ENCODE measurements around the gene KIF5A.
"Not testable (repeated sequence)": the region's sequence is repeated elsewhere in the genome, so short reads cannot be mapped to it uniquely, and the experiment has no call there.

KIF5A gene

DNA sequence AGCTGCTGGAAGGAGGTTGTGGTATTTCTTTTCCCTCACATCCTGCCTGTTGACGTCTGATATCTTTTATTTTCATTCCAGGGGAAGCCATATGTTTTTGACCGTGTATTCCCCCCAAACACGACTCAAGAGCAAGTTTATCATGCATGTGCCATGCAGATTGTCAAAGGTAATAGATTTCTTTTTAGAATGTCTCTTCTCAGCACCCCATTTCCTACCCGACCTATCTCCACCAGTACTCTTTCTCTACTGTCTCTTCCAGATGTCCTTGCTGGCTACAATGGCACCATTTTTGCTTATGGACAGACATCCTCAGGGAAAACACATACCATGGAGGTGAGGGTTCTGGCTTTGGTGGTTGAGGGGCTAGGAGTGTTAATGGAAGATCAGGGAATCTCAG is 13.5 kb downstream of the KIF5A start:
- DNase-seq (ENCODE audit: low read depth), result no peak
- no peak for TF ChIP-seq CTCF (IDR thresholded peaks at IDR 0.05; ENCODE audit: low read length, missing control alignments)
- no peak overlapping the region for H3K4me3 ChIP-seq (replicated peaks; ENCODE audit: low read depth, low read length)

DNA sequence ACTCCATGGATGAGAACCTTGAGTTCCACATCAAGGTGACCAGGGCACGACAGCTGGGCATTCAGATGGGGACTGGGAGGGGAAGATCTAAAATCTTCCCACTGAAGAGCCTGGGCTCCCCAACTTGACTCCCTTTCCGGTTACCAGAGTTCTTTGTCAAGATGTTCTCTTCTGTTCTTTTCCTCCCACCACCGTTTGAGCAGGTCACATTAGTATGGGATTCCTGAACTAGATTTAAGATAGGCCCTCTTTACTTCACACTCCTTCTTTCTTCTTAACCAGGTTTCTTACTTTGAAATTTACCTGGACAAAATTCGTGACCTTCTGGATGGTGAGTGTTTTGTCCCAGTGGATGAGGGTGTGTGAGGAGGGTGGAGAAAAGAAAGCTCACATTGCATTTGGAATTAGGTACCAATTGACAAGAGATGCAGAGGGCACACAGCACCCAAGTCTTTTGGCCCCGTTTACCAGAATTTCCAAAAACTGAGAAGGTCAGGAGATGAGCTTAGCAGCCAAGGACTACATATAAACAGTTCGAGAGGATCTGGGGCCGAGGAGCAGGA is 14.4 kb downstream of the KIF5A start:
- no peak for TF ChIP-seq CTCF (IDR thresholded peaks at IDR 0.05; ENCODE audit: low read length, missing control alignments)
- no peak for DNase-seq (ENCODE audit: low read depth)
- H3K4me3 ChIP-seq (replicated peaks; ENCODE audit: low read depth, low read length), result no peak overlapping the region

- no peak for TF ChIP-seq CTCF (IDR thresholded peaks at IDR 0.05; ENCODE audit: low read length, missing control alignments)
- no peak for DNase-seq (ENCODE audit: low read depth)
- H3K4me3 ChIP-seq (replicated peaks; ENCODE audit: low read depth, low read length), result no peak overlapping the region
These were observed 19.0 kb downstream of the KIF5A start for GRCh38 chr12:57568838-57569237.

DNA sequence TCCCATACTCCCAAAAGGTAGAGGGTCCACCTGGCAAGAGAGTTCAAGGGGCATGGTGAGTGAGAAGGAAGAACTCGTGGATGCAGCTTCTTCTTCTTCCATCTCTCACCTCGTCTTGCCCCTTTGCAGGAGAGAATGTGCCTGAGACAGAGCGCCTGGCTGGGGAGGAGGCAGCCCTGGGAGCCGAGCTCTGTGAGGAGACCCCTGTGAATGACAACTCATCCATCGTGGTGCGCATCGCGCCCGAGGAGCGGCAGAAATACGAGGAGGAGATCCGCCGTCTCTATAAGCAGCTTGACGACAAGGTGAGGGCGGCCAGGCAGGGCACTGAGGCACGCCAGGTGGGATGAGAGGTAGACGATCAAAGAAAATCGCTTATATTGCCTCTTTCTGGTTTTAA is 20.0 kb downstream of the KIF5A start:
- no peak for TF ChIP-seq CTCF (IDR thresholded peaks at IDR 0.05; ENCODE audit: low read length, missing control alignments)

GRCh38 chr12:57570438-57570837 is 20.6 kb downstream of the KIF5A start:
- H3K4me3 ChIP-seq (replicated peaks; ENCODE audit: low read depth, low read length); DNase-seq (ENCODE audit: low read depth): not testable (repeated sequence)

More for the DNA sequence above, 20.0 kb downstream of the KIF5A start:
- DNase-seq (ENCODE audit: low read depth), result no peak
- H3K4me3 ChIP-seq (replicated peaks; ENCODE audit: low read depth, low read length), result no peak overlapping the region

- no peak overlapping the region for H3K4me3 ChIP-seq (replicated peaks; ENCODE audit: low read depth, low read length)
- TF ChIP-seq CTCF (IDR thresholded peaks at IDR 0.05; ENCODE audit: low read length, missing control alignments), result no peak
- no peak for DNase-seq (ENCODE audit: low read depth)
These were observed 22.3 kb downstream of the KIF5A start for GRCh38 chr12:57571926-57572762.

DNA sequence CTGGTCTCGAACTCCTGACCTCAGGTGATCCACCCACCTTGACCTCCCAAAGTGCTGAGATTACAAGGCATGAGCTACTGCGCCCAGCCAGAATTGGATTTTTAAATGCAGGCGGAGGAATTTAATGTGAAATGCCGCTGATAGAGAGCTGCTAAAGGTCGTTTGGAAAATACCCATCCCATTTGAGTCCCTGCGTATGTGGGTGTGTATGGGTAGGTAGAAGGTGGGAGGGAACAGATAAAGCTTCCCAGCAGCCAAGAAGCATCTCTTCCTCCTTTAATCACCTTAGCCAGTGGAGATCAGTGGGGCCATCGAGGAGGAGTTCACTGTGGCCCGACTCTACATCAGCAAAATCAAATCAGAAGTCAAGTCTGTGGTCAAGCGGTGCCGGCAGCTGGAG is 25.0 kb downstream of the KIF5A start:
- DNase-seq (ENCODE audit: low read depth), result no peak
- no peak overlapping the region for H3K4me3 ChIP-seq (replicated peaks; ENCODE audit: low read depth, low read length)
- TF ChIP-seq CTCF (IDR thresholded peaks at IDR 0.05; ENCODE audit: low read length, missing control alignments), result no peak

Data from fibroblast of pulmonary artery (primary cell).